Measurements from ENCODE around the gene GRID2.
"Not testable (repeated sequence)": the region's sequence is repeated elsewhere in the genome, so short reads cannot be mapped to it uniquely, and the experiment has no call there.

Gene GRID2

DNA sequence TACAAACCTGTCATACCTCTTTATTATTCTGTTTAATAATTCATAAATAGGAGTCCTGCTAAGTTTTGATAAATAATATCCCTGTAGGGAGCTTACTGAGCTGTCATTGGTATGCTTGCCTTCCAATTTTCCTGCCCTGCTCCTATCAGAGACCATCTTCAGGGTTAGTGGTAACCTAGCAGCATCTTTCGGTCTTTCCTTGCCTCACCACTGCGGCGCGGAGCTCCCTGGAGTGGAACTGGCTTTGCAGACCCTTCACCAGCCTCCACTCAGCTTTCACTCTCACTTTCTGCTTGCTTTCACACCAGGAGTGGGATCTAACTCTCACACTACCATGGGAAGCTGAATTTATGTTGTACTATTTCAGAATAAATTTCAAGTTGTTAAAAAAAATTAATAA, 1043.1 kb downstream of the GRID2 start:
- DNase-seq, result no peak

DNA sequence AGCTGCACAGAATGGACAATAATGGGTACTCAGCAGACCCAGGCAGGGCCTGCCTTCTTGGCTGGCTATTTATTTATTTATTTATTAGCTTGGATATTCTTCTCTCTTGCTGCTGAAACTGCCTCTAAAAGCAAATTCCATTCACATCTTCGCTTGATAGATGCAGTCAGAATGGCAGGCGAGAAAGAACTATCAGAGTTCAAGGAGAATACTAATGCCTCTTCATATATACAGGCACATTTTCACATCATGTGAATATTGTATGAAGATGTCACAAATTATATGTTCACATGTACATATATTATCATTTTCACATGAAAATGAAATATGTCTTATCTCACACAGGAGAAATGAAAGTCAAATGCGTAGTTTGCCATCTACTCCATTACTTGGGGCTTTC, 1045.1 kb downstream of the GRID2 start:
- no peak for DNase-seq

DNA sequence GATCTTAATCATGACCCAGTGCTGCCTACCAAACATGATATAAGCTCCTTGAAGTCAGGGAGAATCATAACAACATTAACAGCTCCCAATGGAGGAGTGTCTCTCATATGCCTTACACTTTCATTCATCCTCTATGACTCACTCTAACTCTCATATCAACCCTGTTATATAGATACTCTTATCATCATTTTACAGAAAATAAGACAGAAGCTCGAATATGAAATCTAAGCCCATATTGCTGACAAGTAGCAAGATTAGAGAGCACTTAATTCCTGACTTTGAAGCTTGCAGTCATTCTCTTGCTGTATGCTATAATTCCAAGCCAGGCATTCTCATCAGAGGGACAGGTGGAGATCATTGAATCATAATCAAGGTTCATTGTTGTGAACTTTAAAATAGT, 1048.1 kb downstream of the GRID2 start:
- no peak for DNase-seq

DNA sequence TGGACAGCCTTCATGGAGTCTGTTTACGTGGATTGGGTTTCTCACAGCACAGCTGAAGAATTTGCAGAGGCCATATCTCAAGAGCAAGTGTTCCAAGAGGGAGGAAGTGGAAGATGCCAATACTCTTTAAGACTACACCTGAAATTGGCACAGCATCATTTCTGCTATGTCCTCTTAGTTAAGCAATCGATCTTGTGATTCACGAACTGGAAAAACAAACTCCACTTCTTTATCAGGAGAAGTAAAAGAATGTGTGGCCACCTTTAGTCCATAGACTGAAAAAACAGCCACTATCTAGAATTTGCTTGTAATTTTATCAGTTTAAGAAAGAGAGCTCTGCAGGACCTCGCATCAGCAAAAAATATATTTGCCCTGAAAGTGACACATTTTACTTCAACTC, 1051.6 kb downstream of the GRID2 start:
- no peak for DNase-seq

DNA sequence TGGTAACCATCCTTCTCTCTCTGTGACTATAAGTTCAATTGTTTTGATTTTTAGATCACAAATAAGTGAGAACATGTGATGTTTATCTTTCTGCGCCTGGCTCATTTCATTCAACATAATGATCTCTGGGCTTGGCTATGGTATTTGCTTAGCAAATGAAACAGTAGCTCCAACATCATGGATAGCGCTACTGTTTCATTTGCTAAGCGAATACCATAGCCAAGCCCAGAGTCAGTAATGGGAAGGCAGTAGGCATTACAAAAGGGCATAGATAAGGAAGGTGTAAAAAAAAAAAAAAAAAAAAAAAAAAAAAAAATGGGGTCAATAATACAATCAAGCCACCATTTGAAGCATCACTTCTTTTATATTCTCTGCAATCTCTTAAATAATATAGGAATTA, 1055.8 kb downstream of the GRID2 start:
- no peak for DNase-seq

DNA sequence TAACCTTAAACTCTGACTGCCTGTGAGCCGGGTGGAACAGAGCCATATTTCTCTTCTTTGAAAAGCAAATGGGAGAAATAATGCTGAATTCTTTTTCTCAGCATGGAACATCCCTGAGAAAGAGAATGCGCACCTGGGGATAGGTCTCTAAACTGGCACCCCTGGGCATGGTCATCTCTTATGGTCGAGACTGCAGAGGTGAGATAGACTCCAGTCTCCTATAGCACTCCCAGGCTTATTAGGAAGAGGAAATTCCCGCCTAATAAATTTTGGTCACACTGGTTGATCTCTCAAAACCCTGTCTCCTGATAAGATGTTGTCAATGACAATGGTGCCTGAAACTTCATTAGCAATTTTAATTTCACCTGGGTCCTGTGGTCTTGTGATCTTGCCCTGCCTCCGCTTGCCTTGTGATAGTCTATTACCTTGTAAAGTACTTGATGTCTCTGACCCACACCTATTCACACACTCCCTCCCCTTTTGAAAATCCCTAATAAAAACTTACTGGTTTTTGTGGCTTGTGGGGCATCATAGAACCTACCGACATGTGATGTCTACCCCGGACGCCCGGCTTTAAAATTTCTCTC, 1062.5 kb downstream of the GRID2 start:
- DNase-seq, result not testable (repeated sequence)

DNA sequence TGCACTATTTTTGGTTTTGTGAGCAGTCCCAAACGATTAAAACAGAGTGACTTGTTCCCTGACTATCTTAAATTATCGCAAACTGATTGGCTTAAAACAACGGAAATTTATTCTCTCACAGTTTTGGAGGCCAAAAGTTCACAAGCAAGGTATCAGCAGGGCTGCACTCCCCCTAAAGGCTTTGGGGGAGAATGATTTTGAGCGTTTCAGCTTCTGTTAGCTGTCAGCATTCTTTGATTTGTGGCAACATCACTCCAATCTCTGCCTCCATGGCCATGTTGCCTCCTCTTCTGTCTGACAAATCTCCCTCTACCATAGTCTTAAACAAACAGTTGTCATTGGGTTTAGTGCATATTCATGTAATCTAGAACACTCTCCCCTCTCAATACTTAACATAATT, 1065.2 kb downstream of the GRID2 start:
- no peak for DNase-seq

DNA sequence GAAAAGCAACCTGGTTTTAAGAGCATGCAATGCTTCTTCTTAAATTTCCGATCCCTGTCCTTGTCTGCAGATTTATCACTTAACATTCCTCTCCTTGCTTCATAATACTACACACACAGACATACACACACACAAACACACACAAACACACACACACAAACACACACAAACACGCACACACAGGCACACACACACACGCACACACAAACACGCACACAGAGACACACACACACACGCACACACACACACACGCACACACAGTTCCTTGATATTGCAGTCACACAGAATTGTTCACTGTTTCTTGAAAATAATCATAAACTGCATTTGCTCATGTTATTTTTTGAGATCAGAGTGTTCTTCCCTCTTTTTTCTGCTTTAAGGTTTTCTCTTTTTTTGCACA, 1066.5 kb downstream of the GRID2 start:
- no peak for DNase-seq

DNA sequence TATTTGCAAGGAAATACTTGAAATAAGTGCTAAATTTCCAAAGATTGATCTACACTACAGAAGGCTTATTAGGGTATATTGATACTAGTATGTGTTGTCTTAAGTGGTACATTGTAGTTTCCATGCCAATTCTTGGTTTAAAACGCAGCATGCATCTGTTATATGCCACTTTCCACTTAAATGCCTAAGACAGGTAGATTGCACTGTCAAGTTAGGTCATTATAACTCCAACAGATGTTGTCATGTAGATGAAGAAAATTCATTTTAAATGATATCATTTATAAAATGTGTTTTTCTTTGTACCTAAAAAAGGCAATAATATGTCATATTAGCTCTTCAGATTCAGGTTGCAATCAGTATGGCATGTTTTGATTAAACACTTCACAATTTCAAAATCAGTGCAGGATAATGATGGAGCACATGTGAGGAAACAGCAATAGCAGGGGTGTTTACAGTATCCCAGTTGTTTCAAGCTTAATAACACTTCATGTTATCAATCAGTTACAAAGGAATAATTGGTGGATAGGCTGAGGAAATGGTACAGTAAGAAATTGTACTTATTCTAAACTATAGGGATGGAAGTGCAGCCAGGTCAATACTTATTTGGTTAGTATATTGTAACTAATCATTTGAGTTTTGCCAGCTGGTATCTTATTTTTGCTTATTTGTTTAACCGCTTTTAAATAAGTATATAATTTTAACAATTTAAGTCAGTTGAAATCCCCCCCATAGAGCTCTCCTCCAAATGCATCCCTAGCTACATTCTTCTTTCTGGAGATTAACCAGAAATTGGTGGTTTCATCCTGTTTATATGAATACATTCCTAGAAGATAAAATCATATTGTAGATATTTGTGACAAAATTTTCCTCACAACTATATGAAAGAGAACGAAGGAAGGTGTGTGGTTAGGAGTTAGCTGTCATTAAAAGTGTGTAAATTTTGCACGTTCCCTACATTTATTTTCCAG, 1070.4 kb downstream of the GRID2 start:
- DNase-seq, result no peak

DNA sequence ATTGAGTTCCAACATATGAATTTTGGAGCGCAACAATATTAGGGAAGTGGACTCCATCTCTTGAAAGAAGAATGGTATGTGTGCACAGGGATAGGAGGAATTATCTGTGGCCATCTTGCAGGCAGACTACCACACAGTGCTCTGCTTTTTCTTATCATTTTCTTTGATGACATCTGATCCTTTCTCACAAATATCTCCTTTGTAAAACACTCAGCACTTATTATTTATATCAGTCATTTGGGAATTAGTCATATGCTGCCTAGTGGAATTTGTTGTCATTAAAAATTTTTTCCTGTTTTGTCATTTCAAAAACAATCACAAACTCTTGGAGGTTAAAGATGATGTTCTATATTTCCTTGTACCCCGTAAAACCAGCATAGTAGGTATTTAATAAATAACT, 1080.5 kb downstream of the GRID2 start:
- DNase-seq, result no peak

DNA sequence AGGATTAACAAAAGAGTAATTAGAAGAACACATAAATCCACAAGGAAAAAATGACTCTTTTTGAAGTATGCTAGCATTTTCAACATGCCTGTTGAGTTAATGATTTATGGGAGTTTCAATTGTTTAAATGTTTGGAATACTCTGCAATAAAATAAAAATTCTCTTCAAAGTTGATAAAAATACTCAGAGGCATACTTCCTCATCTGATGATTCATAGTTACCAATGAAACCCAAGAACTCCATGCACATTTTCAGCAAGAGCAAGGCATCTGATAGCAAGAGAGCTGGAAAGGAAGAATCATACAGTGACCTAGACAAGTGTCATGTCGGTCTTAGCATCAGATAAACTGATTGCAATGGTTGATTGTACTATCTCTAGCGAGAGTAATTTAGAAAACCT, 1081.1 kb downstream of the GRID2 start:
- DNase-seq, result no peak

DNA sequence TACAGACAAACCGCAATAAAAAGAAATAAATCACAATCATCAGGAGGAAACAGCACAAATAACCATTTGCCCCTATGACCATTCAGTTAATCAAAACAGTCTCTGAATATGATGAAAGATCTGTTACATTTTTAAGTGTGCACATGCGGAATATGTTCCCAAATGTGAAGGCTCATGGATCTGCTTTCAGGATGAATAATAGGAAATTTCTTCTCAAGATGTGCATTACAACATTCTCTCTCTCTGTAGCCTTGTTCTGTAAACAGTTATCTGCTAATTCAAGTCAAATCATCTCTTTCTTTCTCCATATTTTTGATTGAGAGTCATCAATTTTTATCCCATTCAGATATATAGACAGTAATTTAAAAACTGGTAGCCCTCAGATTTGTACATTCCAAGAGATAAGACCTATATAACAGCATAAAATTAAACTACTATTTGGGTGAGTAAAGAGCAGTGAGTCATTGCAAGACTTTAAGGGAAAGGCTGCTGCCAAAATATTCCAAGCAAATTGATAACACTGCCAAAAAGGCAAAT, 1090.8 kb downstream of the GRID2 start:
- no peak for DNase-seq

DNA sequence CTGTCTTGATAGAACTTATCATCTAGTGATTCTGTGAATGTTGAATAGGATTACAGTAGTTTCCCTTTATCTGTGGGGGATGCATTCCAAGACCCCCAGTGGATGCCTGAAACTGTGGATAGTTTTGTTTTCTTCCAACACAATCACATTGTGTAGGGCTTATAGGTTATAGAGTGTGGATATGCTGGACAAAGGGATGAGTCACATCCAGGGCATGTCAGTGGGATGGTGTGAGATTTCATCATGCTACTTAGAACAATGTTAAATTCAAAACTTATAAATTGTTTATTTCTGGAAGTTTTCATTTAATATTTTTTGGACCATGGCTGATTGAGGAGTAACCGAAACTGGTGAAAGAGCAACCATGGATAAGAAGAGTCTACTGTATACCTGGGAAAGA, 1092.5 kb downstream of the GRID2 start:
- no peak for DNase-seq

DNA sequence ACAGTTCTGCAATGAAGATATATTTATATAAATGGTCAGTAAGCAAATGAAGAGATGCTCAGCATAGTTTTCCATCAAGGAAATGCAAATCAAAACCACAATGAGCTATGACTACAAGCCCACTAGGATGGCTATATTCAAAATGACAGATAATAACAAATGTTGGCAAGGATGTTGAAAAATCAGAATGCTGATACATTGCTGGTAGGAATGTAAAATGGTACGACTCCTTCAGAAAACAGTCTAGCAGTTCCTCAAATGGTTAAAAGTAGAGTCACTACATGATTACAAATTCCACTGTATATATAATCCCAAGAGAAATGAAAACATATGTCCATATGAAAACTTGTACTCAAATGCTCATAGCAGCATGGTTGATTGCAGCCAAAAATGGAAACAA, 1099.8 kb downstream of the GRID2 start:
- no peak for DNase-seq

DNA sequence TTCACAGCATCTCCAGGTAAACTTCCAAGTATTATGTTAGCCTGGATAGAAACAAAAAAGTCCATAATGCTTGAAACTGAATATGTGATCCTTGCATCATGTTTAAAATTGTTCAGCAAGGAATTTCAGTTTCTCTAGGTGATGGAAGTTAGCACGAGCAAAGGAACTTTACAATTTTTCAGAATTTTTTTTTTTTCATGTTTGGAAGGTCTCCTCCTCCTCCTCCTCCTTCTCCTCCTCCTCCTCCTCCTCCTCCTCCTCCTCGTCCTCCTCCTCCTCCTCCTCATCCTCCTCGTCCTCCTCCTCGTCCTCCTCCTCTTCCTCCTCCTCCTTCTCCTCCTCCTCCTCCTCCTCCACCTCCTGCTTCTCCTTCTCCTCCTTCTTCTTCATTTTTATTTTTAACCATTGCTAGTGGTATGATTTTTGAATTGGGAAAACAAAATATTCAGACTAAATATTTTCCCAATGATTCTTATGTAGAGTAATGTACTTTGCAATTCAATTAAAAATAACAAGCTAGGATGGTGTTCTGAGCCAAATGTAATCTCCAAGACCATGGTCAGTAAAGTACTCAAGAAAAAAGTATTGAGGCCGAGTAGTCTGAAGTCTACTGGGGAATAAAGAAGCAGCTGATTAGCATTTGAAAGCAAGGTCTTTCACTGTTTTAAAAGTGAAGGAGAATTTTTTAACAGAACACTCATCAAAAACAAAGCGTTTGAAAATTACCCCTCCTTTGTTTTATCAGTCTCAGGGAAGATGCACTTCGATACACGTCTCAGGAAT, 1103.9 kb downstream of the GRID2 start:
- no peak for DNase-seq

DNA sequence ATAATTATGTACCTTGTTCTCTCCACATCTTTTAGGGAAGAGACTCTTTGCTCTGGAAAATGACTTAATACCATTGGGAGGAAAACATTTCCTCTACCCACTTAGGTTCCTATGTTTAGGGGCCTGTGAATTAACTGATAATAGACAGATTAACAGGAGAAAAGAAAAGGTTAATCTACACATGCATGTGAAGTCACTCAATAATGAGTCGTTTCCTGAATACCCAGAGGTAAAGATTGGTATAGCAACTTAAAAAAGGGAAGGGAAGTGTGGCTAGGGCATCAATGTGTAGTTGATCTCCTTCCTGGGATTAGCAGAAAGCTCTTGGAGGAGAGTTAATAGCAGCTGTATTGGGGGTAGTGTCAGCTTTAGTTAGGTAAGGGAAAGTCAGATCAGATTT, 1105.3 kb downstream of the GRID2 start:
- DNase-seq, result no peak

DNA sequence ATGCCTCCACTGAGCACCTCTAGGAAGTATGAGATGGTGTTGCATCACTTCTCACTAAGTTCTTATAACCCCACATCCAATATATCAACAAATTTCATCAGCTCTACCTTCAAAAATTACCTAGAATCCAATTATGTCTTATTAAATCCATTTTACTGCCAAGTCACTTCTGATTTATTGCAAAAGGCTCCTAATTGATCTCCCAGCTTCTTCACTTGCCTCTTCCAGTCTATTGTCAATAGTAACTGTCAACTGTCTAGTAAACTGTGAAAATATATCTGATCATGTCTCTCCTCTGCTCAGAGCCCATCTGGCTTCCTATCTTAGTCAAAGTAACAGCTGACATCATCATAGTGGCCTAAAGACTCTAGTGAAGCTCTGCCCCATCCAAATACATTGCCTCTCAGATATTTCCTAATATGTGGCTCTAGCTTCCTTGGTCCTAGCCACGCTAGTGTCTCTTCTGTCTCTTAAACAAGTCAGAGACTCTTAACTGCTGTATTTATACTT, 1110.3 kb downstream of the GRID2 start:
- no peak for DNase-seq

DNA sequence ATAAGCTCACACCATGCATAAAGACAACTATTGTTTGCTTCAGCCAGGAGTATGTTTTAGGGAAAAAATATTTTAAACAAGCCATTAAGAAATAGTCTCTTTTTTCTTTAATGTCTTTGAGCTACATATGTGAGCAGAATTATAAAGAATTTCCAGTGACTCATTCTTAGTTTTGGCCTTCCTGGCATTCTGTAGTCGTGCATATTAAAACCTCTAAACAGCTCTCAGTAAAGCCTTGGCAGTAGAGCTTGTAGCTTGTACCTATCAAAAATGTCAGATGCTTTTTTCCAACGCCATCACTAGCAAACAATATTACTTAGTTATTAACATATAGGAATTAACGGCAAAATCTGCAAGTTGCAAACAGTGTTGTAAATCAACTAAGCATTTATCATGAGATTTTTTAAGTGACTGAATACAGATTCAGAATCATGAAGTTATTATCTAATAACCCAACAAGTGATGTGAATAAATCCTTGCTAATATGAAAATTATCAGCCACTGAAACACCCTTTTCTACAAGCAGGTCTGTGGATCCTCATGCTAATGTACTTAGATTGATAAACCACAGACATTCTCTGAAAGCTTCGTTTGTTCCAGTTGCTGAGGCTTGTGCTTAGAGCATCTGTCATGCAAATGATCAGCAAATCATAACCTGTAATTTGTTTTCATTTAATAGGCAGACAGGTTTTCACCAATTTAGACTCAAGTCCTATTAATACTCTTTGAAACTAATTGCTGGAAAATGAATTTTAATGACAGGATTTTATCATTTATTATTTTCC, 1112.8 kb downstream of the GRID2 start:
- DNase-seq, result no peak

DNA sequence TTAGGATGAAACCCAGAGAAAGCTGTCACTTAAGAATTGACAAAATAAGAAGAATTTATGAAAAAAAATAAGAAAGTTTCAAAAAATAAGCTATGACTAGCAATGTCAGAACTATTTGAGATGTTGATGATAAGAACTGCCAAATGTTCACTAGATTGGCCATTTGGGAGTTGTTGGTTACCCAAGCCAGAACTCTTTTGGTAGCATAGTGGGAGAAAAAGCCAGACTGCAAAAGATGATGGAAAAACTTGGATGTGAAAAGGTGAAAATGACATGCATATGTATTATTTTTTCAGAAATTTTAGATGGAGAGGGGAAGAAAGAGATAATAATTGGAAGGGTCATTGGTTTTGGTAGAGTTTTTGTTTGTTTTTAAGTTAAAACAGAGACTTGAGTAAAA, 1127.6 kb downstream of the GRID2 start:
- DNase-seq, result no peak

DNA sequence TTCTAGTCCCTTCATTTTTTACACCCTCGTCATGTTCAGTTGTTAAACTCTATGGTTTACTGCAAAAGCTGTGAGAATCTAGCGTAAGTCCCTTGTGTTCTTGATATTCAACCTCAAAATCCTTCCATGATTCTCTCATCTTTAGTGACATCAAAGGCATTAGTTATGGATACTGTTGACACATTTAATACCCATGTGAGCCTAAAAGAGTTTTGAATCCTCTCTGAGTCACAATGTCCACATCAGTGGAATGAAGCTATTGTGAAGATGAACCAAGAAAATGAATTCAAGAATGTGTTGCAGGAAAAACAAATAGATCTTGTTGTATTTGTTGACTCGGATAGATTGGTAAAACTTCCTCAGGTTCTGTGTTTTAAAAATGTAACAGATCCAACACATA, 1130.1 kb downstream of the GRID2 start:
- DNase-seq, result no peak

DNA sequence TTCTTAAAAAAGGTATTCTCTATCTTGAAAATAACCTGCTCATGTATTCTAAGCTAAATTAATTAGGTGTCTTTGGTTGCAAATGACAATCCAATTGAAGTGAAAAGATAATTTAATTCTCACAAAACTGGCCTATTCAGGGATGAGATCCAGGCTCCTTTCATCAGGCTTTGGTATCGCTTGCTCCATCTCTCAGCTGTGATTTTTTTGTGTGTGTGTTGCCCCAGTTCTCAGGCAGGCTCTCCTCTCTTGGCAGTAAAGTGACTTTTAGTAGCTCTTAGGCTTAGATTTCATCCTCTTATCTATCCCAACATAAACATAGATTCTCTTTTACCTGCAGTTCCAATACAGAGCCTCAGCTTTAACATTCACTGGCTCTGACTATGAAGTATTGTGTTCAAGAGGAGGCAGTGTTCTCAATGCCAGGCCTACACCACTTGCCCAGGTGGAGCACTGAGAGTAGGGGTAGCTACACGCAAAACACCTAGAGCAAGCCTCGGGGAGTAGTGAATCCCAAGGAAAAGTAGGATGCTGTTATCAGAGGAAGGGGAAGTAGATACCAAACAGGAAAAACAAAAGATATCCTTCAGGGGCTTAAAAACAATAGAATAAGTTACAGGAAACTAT, 1132.3 kb downstream of the GRID2 start:
- DNase-seq, result no peak

DNA sequence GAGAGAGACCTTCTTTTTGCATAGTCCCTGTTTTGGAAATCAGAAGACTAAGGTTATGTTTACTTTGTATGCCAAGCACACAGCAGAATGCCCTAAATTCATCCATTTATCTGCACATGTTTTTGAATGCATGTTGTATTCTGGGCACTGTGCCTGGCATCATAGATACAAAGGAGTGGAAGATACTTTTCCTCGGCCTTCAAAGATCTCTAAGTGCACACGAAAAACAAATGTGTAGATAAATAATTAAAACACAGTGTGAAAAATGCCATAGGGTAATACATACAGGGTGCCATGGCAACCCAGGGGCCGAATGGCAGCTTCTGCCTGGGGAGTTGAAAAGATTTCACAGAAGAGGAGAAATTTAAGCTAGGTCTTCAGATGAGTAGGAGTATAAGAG, 1134.2 kb downstream of the GRID2 start:
- no peak for DNase-seq

Data from CD4-positive, alpha-beta T cell treated with Interleukin-1 beta for 1 hour (primary cell).